Measurements from ENCODE around the gene KCNC1. TPM values are rescaled to one million over a fixed set of nuclear protein-coding genes. Genes with fewer than 3 reads are reported as not detected.
A peak's percentile ranks its signal among the peaks of the same experiment; 100 is the strongest.

KCNC1 gene
- total RNA-seq, 3 donors from 2014 or later = 0.29 to 0.66 (median 0.34) TPM

DNA sequence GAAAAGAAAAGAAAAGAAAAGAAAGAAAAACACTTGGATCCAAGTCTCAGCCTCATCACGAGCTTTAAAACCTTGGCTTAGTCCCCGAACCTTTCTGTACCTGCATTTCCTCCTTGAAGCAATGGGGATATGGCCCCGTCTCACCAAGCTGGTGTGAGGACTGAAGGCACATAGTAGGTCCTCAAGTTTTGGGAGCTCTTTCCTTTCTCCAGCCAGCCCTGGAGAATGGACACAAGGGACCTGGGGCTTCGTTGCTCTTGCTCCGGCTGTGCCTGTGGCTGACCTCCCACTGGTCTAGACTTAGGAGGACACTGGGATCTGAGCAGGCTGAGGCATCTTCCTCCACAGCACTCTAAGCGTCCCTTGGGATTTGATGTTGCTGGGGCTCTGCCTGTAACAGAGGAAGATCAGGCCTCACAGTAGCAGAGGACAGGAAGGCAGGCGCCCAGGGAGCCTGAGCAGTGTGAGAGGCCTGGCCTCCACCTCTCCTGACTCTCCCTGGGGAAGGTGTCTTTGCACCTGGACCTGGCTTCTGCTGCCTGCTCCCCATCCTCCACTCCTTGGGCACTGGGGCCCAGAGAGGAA, 32.8 kb downstream of the KCNC1 start:
- Histone ChIP-seq H3K4me3 (no peak overlapping the region), H3K36me3 (ENCODE audit: low read depth) (no peaks in the 10 kb centered on the region), H3K9me3 (no peaks in the 10 kb centered on the region), H3K4me1 (ENCODE audit: low read depth) (peaks cover 6% of the 10 kb centered on the region)
- intact Hi-C loops (cut with DNase I, micrococcal nuclease) = loop anchor here (10.0 kb wide), 2 partner anchors 207 to 217 kb away; no protein-coding TSS in a partner anchor
- TF ChIP-seq, protein P1, sequence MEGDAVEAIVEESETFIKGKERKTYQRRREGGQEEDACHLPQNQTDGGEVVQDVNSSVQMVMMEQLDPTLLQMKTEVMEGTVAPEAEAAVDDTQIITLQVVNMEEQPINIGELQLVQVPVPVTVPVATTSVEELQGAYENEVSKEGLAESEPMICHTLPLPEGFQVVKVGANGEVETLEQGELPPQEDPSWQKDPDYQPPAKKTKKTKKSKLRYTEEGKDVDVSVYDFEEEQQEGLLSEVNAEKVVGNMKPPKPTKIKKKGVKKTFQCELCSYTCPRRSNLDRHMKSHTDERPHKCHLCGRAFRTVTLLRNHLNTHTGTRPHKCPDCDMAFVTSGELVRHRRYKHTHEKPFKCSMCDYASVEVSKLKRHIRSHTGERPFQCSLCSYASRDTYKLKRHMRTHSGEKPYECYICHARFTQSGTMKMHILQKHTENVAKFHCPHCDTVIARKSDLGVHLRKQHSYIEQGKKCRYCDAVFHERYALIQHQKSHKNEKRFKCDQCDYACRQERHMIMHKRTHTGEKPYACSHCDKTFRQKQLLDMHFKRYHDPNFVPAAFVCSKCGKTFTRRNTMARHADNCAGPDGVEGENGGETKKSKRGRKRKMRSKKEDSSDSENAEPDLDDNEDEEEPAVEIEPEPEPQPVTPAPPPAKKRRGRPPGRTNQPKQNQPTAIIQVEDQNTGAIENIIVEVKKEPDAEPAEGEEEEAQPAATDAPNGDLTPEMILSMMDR (IDR thresholded peaks at IDR 0.05) = no peak
- peak in 1 of 3 donors; percentile 14 for DNase-seq
- ATAC-seq = no peak

DNA sequence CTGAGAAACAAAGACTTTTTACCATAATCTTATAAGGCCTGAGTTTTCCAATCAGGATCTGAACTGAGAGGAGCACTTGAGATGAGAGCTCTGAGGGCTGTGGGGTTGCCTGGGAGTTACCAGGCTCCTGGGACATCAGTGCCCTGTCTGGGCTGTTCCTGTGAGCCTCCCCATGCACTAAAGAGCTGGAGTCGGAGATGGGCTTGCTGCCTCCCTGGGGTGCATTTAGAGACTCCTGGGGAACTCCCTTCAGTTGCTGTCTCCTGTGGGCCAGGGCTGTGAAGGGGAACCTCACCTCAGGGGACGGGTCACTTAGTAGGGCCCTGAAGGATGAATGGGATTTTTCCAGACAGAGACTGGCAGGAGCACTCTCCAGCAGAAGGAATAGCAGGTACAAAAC, 33.3 kb downstream of the KCNC1 start:
- intact Hi-C loops (cut with DNase I, micrococcal nuclease) = loop anchor here (10.0 kb wide), 2 partner anchors 207 to 217 kb away; no protein-coding TSS in a partner anchor
- no peak for ATAC-seq
- Histone ChIP-seq H3K4me1 (ENCODE audit: low read depth) (peaks cover 6% of the 10 kb centered on the region), H3K9me3 (no peaks in the 10 kb centered on the region), H3K4me3 (no peak overlapping the region), H3K36me3 (ENCODE audit: low read depth) (no peaks in the 10 kb centered on the region)
- DNase-seq = peak in 1 of 3 donors; percentile 16
- TF ChIP-seq, protein P1 (IDR thresholded peaks at IDR 0.05) = no peak

DNA sequence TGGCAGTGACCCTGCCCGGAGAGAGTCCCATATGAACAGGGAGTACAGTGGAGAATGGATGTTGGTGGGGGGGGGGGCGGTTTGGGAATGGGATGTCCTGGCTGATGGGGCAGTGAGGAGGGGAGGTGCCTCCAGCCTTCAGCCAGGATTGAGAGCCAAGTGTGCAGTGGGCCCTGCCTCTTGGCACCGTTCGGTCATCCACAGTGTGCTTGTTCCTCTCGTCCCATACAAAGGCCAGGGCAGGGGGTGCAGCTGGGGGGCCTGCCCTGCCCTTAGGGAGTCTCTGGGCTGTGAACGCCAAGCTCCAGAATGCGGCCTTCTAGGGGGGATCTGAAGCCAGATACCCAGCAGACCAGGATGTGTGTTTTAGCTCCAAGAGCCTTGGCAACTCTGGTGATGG, 34.0 kb downstream of the KCNC1 start:
- intact Hi-C loops (cut with DNase I, micrococcal nuclease) = loop anchor here (10.0 kb wide), 2 partner anchors 206 to 216 kb away; no protein-coding TSS in a partner anchor
- TF ChIP-seq, protein P1 (IDR thresholded peaks at IDR 0.05) = no peak
- Histone ChIP-seq H3K4me3 (no peak overlapping the region), H3K4me1 (ENCODE audit: low read depth) (peaks cover 6% of the 10 kb centered on the region), H3K9me3 (no peaks in the 10 kb centered on the region), H3K36me3 (ENCODE audit: low read depth) (no peaks in the 10 kb centered on the region)
- DNase-seq = no peak
- ATAC-seq = no peak

DNA sequence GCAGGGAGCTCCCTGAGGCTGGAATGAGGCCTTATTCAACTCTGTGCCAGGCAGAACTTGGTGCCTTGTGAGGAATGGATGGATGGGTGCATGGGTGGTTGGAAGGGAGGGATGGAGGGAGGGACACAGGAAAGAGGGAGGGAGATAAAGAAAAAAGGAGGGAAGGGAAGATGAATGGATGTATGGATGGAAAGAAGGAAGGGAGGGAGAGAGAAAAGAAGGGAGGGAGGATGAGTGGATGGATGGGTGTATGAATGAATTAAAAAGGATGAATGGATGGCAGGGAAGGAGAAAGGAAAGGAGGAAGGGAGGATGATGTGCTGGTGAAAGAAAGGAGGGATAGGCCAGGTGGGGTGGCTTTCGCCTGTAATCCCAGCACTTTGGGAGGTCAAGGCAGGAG, 34.6 kb downstream of the KCNC1 start:
- Histone ChIP-seq H3K9me3 (no peaks in the 10 kb centered on the region), H3K4me3 (no peak overlapping the region), H3K36me3 (ENCODE audit: low read depth) (no peaks in the 10 kb centered on the region), H3K4me1 (ENCODE audit: low read depth) (peaks cover 6% of the 10 kb centered on the region)
- no peak for ATAC-seq
- TF ChIP-seq, protein P1 (IDR thresholded peaks at IDR 0.05) = no peak
- intact Hi-C loops (cut with DNase I, micrococcal nuclease) = loop anchor here (10.0 kb wide), 2 partner anchors 206 to 216 kb away; no protein-coding TSS in a partner anchor
- no peak for DNase-seq

DNA sequence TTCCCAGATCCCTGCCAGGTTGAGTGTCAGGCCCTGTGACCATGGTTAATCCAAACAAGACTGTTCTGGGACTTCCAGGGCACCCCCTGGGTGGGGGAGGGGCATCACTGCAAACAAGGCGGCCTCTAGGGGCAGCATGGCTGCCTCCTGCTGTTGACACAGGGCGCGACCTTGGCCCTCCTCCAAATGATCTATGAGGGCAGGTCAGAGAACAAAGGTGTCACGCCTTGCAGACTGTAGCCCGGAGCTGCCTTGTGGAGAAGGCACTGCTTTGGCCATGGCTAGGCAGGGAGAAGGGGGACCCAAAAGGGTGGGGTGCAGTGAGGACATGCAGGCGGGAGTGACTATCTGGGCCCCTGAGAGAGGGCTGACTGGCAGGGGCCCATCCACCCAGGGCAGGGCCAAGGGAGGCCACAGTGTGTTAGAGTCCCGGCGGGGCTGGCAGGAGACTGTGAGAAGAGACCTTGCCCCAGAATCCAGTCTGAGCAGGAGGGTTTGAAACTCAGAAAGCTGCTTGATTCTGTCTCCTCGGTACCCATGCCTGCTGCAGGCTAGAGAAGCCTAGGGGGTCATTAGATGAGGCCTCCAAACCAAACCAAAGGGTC, 35.6 kb downstream of the KCNC1 start:
- DNase-seq = peak; percentile 84 to 89 (median 87)
- H3K9me3 ChIP-seq = no peaks in the 10 kb centered on the region
- TF ChIP-seq, protein P1 (IDR thresholded peaks at IDR 0.05) = peak; percentile 18
- intact Hi-C loops (cut with DNase I, micrococcal nuclease) = no loop called here
- peak; percentile 94 for ATAC-seq
- H3K4me1 ChIP-seq (ENCODE audit: low read depth) = peaks cover 6% of the 10 kb centered on the region
- no peaks in the 10 kb centered on the region for H3K36me3 ChIP-seq (ENCODE audit: low read depth)
- no peak overlapping the region for H3K4me3 ChIP-seq
